ENCODE data around the gene GOLGA6C.

GRCh38 chr15:75209289-75209676 is 48.9 kb upstream of the GOLGA6C start:
- TF ChIP-seq CTCF (IDR thresholded peaks at IDR 0.05; ENCODE audit: low read depth, low read length, missing input control): no peak
- TF ChIP-seq FOXA1 (IDR thresholded peaks at IDR 0.05): no peak
- no peak for TF ChIP-seq SP1 (IDR thresholded peaks at IDR 0.05)
- TF ChIP-seq HNF4A (conservative IDR thresholded peaks at IDR 0.05): no peak
- TF ChIP-seq YY1 (IDR thresholded peaks at IDR 0.05): no peak
- TF ChIP-seq JUND (IDR thresholded peaks at IDR 0.05): no peak
- TF ChIP-seq REST (IDR thresholded peaks at IDR 0.05): no peak
- TF ChIP-seq TAF1 (conservative IDR thresholded peaks at IDR 0.05): no peak

All from liver (tissue), 3 donors.